Anterior cingulate cortex (tissue), 58 donors: ENCODE data around the gene TUBGCP6.
"Not testable (repeated sequence)": the region's sequence is repeated elsewhere in the genome, so short reads cannot be mapped to it uniquely, and the experiment has no call there.

ENCODE experiments used
- DNase-seq, 58 donors: peaks; one replicate each; lab custom pipeline; 2025; lab: John Stamatoyannopoulos, UW

The TUBGCP6 gene

DNA sequence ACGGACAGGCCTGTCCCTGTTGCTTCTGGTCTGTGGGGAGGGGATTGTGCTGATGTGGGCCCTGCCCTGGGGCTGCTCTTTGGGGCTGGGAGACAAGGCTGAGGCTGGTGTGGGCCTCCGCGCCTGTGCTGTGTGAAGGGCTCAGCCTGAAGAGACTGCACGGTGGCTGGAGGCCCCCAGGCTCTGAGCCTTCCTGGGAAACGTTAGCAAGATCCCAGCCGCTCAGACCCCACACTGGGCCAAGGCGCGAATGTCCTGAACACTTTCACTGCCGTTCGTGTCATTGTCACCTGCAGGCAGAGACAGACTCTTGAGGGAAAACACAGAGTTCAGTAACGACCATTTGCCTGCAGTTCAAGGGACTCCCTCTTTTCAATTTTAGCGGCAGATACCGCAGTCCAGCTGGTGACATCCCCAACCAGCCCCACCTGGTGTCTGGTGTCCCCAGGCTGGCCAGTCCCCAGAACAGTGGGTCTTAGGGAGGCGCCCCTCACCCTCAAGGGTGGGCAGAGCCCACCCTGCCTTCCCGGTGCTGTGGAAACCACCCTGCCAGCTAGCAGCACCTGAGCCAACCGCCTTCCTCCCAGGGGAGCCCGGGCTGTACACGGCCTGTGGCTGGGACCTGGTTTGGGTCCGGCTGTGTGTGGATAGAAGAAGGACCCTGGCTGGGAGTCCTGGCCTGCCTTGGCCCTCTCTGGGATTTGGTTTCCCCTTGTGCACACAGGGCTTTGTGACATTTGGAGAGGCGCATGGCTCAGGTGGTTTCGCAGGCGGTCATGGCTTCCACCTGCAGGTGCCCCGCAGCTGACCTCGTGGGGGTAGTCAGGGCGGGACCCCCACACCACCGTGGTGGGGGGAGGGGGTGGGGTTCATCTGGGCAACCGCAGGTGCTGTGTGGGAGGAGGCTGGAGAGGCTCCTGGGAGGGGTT is 68.6 kb downstream of the TUBGCP6 start:
- no peak for DNase-seq

DNA sequence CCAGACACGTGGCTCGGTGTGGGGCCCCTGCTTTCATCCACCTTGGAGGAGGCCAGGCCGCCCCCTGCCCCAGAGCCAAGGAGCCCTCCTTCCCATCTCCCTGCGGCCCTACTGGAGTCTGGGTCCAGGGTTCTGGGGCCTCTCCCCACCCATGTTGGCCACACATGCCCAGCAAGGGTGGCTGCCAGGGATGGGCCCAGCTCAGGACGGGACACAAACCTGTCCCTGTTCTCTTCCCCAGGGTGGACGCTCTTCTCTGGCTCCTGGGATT is 69.7 kb downstream of the TUBGCP6 start:
- no peak for DNase-seq

DNA sequence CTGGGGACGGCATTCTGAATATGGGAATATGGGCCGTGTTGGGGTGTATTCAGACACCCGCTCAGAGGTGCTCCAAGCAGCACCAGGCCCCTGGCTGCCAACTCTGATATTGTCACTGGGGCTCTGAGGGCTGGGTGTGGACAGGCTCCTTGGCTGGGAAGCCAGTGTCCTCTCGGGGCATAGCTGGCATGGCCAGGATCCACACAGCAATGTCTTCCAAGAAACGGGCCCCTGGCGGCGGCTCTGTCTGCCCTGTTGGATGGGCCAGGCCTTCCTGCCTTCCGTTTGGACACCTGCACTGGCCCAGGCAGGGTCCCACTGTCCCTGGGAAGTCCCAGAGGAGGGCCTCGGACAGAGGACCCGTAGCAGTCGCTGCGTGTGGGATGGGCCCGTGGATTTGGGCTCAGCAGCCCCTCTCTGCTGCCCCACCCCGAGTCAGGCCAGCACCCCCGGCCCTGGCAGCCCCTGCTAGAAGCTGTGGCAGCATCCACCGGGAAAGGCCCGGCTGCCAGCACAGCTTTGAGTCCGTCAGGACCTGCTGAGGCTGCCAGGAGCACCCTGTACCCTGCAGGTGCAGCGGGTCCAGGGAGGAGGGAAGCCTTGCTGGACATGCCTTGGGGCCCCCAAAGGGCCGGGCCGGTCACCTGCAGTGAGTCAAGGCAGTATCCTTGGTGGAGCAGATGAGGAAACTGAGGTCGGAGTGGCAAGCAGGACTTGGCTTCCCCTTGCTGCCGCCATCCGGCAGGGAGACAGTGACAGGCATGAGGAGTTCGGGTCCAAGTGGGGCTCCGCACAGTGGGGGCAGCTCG is 70.2 kb downstream of the TUBGCP6 start:
- no peak for DNase-seq

DNA sequence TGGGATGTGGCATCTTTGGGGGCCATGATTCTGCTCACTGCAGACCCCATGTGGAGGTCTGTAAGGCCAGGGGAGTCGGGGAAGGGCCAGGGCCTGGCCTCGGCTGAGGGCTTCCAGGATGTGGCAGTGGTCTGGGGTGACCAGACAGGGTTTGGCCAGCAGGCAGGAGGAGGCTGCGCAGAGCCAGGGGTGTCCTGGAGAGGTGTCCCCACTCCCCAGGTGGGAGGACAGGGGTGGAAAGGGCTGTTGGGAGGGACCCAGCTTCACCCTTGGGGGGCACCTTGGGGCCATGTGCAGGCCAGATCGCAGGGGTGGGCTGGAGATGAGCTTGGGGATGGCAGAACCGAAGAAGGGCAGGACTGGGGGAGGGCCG is 70.9 kb downstream of the TUBGCP6 start:
- no peak for DNase-seq

DNA sequence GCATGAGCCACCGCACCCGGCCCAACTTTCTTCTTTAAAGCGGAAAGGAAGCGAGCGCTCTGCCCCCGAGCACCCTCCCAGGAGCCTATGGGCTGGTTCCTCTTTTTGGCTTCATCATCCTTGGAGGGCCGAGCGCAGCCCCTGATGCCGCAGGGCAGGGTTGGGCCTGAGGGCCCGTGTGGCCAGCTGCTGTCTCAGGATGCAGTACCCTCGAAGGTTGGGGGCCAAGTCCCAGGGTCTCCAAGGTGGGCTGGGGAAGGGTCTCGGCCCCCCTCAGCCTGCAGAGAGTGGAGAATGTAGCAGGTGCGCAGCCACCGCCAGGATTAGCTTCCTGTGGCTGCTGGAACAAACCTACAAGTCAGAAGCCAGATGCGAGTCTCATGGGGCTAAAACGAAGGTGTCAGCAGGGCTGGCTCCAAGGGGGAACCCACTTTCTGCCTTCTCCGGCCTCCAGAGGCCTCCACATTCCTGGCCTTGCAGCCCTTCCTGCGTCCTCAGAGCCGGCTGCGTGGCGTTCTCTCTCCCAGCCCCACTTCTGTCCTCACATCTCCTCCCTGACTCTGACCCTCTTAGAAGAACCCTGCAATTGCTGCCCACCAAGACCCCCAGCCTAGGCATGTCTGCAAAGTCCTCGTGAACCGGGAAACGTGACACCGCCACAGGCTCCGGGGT is 71.4 kb downstream of the TUBGCP6 start:
- no peak for DNase-seq

DNA sequence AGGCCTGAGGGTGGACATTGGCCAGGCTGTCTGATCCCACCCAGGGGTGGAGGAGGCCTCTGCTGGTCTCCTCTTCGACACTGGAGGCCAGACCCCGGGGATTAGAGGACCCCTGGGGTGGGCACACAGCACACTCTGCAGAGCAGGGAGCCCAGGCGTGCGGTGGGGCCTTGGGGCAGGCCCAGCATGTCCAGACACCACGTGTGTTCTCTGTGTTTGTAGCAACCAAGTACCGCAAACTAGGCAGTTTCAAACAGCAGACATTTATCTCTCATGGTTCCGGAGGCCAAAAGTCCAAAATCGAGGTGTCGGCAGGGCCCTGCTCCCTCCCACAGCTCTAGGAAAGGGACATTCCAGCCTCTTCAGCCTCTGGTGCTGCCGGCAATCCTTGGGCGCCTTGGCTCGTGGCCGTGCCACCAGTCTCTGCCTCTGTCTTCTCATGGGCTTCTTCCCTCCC is 72.8 kb downstream of the TUBGCP6 start:
- DNase-seq: no peak

DNA sequence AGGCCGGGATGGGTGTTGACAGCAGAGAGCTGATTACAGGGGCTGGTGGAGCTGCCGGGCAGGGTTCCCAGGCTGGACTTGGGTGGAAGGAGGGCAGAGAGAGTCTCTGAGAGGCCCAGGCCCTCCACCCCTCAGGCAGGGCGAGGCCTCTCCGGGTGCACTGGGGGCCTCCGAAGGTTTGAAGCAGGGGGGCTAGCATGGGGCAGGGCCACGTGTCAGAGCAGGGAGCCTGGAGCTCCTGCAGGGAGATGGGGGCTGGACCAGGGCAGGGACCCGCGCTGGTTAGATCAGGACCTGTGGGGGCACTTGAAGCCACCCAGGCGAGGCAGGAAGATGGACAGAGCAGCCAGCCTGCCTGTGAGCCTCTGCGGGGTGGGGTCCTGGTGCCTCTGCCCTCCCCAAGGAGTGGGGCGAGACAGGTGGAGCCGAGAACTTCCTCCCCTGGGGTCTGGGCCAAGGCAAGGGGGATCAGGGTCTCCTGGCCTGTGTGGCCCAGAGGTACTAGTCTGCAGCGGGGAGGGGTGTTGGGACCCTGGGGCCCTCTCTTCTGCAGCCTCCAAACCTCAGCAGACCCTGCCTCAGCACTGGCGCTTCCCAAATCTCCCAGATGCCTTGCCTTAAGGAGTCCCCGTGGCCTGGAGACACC is 73.4 kb downstream of the TUBGCP6 start:
- DNase-seq: no peak

DNA sequence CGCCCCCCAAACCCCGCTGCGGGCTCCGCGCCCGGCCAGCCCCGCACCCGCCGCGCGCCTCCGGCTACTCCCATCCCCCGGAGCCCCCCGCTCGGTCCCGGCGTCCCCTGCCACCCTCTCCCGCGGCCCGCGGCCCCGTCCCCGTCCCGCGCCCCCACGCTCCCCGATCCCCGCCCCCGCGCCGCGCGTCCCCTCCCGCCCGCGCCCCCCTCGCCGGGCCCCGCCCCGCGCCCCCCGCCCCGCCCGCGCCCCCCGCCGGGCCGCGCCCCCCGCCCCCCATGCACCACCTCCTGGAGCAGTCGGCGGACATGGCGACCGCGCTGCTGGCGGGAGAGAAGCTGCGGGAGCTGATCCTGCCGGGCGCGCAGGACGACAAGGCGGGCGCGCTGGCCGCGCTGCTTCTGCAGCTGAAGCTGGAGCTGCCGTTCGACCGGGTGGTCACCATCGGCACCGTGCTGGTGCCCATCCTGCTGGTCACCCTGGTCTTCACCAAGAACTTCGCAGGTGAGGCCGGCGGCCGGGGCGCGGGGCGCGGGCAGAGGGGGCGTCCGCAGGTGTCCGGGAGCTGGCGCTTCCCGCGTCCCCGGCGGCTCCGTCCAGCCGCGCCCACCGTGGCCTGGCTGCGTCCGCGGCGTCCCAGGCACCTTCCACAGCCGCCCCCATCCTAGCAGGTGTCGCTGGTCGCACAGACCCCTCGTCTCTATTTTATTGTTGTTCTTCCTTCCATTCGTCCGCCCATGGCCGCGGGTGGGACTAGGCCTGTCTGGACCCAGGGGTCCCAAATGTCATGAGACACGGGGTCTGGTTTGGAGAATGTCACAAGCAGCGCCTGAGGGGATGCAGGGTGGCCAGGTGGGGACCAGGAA is 74.1 kb downstream of the TUBGCP6 start, which contains the start of gene PANX2:
PANX2 (plus strand) TSS at position 279 of the 866 bp plus-strand sequence; CDS start at position 279, 0 bp downstream.
- DNase-seq: no peak

DNA sequence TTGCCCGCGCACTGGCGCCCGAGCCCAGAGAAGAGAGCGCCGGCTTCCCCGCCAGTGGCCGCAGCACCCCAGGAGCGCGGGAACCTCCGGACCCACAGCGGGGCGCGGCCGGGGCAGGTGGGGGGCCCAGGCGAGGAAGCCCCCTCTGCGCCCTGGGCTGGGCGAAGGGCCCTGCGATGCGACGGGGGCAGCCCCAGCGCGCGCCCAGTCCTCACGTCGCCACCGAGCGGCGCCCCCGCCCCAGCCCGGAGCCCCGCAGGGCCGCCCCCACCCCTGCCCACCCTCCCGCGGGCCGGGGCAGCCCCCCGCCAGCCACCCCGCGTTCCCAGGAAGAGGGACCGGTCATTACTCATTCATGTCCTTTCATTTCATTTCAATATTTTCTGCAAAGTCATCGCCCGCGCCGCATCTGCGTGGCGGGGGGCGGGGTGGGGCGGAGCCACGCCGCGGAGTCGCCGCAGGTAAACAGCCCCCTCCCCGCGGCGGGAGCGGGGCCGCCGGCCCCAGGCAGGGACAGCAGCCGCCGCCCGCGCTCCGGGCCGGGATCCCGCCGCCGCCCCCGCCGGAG is 75.0 kb downstream of the TUBGCP6 start:
- DNase-seq: peak in 1 of 58 donors; percentile 32

DNA sequence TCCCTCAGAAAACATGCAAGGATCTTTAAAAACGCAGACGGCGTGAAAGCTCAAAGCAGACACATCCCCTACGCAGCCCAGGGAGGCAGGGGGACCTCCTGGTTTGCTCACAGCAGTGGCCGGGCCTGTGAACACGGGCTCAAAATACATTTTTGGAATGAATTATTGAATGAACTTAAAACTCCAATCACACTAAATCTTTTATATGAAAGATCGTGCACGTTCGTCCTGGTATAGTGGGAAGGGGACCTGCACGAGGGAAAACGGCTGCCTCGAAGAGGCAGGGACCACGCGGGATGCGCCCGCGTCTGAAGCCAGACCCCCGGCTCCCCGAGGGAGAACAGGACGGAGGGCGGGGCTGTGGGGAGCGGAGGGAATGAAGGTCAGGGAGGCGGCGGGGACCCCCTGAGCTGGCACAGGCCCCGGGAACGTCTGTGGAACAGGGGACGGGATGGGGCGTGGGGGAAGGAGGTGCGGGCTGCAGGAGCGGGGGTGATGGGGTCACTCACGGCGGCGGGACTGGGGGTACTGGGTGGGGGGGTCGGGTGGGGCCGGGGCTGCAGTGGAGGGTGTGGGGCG is 75.6 kb downstream of the TUBGCP6 start:
- peak in 1 of 58 donors; percentile 15 for DNase-seq

DNA sequence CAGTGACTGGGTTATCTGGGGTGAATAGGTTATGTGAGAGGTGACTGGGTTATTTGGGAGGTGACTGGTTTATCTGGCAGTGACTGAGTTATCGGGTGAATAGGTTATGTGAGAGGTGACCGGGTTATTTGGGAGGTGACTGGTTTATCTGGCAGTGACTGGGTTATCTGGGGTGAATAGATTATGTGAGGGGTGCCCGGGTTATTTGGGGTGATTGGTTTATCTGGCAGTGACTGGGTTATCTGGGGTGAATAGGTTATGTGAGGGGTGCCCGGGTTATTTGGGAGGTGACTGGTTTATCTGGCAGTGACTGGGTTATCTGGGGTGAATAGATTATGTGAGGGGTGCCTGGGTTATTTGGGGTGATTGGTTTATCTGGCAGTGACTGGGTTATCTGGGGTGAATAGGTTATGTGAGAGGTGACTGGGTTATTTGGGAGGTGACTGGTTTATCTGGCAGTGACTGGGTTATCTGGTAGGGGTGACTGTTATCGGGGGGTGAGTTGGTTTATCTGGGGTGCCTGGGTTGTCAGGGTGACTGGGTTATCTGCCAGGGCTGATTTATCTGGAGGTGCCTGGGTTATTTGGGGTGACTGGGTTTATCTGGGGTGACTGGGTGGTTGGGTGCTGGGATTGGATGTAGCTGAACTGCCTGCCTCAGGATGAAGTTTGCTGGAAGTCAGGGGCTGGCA is 76.2 kb downstream of the TUBGCP6 start:
- DNase-seq: not testable (repeated sequence)

DNA sequence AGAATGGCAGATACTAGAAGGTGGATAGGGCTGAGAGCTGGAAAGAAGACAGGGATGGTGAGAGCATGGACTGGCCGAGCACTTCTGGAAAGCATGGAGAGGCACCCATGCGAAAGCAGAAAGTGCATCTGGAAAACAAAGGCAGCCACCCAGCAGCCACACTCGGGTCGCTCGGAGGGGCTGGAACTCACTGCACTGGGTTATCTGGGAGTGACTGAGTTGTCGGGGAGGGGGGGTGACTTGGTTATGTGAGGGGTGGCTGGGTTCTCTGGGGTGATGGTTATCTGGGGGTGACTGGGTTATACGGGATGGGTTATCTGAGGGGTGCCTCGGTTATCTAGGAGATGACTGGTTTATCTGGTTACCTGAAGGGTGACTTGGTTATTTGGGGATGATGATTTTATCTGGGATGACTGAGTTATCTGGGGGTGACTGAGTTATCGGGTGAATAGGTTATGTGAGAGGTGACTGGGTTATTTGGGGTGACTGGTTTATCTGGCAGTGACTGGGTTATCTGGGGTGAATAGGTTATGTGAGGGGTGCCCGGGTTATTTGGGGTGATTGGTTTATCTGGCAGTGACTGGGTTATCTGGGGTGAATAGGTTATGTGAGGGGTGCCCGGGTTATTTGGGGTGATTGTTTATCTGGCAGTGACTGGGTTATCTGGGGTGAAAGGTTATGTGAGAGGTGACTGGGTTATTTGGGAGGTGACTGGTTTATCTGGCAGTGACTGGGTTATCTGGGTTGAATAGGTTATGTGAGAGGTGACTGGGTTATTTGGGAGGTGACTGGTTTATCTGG is 76.9 kb downstream of the TUBGCP6 start:
- no peak for DNase-seq
